Smooth muscle cell (in vitro differentiated cells): ENCODE results near the gene MAT1A. TPM values are rescaled to one million over a fixed set of nuclear protein-coding genes. Genes with fewer than 3 reads are reported as not detected.
"Not testable (repeated sequence)": the region's sequence is repeated elsewhere in the genome, so short reads cannot be mapped to it uniquely, and the experiment has no call there.

Experiments
- DNase-seq: peaks from one replicate; lab custom pipeline; 2025; ENCODE audit not compliant: unreplicated experiment; lab: John Stamatoyannopoulos, UW
- H2AFZ ChIP-seq: fragments of 200-600 bp; sonication (generic); 2 replicates; pipeline ENCODE4 v1.6.0; 2016; ENCODE audit warnings: antibody characterized with exemption, low read depth, mild to moderate bottlenecking
- H3F3A ChIP-seq: fragments of 200-600 bp; sonication (generic); 2 replicates; pipeline ENCODE4 v1.6.0; 2017; ENCODE audit warnings: antibody characterized with exemption, low read depth
- H3K27ac ChIP-seq: fragments of 200-600 bp; sonication (generic); 2 replicates; pipeline ENCODE4 v1.5.1; 2016; ENCODE audit warnings: low read depth, mild to moderate bottlenecking
- H3K27me3 ChIP-seq: fragments of 200-600 bp; sonication (generic); 2 replicates; pipeline ENCODE4 v1.6.1; 2016; ENCODE audit warnings: low read depth, mild to moderate bottlenecking
- H3K36me3 ChIP-seq: fragments of 200-600 bp; sonication (generic); 2 replicates; pipeline ENCODE4 v1.5.1; 2016; ENCODE audit warnings: low read depth
- H3K4me1 ChIP-seq: fragments of 200-600 bp; sonication (generic); 2 replicates; pipeline ENCODE4 v1.5.1; 2016; ENCODE audit warnings: low read depth
- H3K4me2 ChIP-seq: fragments of 200-600 bp; sonication (generic); 2 replicates; pipeline ENCODE4 v1.6.0; 2016; ENCODE audit warnings: mild to moderate bottlenecking
- H3K4me3 ChIP-seq: fragments of 200-600 bp; sonication (generic); 2 replicates; pipeline ENCODE4 v1.5.1; 2016; ENCODE audit warnings: mild to moderate bottlenecking
- H3K79me2 ChIP-seq: fragments of 200-600 bp; sonication (generic); 2 replicates; pipeline ENCODE4 v1.6.0; 2016; ENCODE audit warnings: low read depth, mild to moderate bottlenecking
- H3K9ac ChIP-seq: fragments of 200-600 bp; sonication (generic); 2 replicates; pipeline ENCODE4 v1.6.0; 2016; ENCODE audit warnings: low read depth
- H3K9me3 ChIP-seq: fragments of 200-600 bp; sonication (generic); replicated peaks from 2 replicates; pipeline ENCODE4 v1.5.1; 2016; ENCODE audit warnings: low read depth
- H4K20me1 ChIP-seq: fragments of 200-600 bp; sonication (generic); 2 replicates; pipeline ENCODE4 v1.6.0; 2016; ENCODE audit warnings: low read depth
- WGBS: methylation state at CpG from one replicate; pipeline ENCODE4 v1.1.7; 2016; ENCODE audit warnings: low lambda C conversion rate; 5-methylcytosine and 5-hydroxymethylcytosine counted together
- polyA plus RNA-seq: library from polyadenylated mRNA; unstranded; fragments of >200 nt; fragmentation: Nextera tagmentation; extraction: Ambion mirVana; gene quantifications from 2 replicates; pipeline ENCODE4 v1.2.1, GENCODE V29; 2016
- total RNA-seq: library from RNA; depleted of rRNA; stranded (reverse); fragments of >200 nt; gene quantifications from 2 replicates; pipeline ENCODE4 v1.2.3, GENCODE V29; 2014

Gene MAT1A
- total and polyA plus RNA-seq, 2 experiments from 2014 or later: 0.09 TPM; not detected in 1

- not testable (repeated sequence) for H2AFZ ChIP-seq, H3K4me3 ChIP-seq, DNase-seq, H3K27ac ChIP-seq, H3K4me1 ChIP-seq, H3K9ac ChIP-seq, H3K4me2 ChIP-seq, H3K36me3 ChIP-seq, H3K9me3 ChIP-seq, H3K27me3 ChIP-seq, H4K20me1 ChIP-seq, H3K79me2 ChIP-seq, H3F3A ChIP-seq
- WGBS: 62% methylated on average over 4 of the region's 4 CpGs
These were observed 47.1 kb downstream of the MAT1A start for GRCh38 chr10:80242341-80242740.

GRCh38 chr10:80236457-80236856 lies 53.0 kb downstream of the MAT1A start:
- H3F3A ChIP-seq, H3K4me3 ChIP-seq, H3K36me3 ChIP-seq, H2AFZ ChIP-seq, H3K4me2 ChIP-seq, H3K79me2 ChIP-seq, H3K4me1 ChIP-seq, DNase-seq, H3K27ac ChIP-seq, H4K20me1 ChIP-seq, H3K9me3 ChIP-seq, H3K9ac ChIP-seq, H3K27me3 ChIP-seq: not testable (repeated sequence)
- 91% methylated on average over 5 of the region's 5 CpGs for WGBS

- H3K36me3 ChIP-seq, H3K4me1 ChIP-seq, H3K9me3 ChIP-seq, H3F3A ChIP-seq, H3K4me3 ChIP-seq, H3K79me2 ChIP-seq, H3K27ac ChIP-seq, DNase-seq, H3K9ac ChIP-seq, H2AFZ ChIP-seq, H4K20me1 ChIP-seq, H3K27me3 ChIP-seq, H3K4me2 ChIP-seq: not testable (repeated sequence)
- 85% methylated on average over 11 of the region's 11 CpGs for WGBS
These were observed 54.9 kb downstream of the MAT1A start for GRCh38 chr10:80234331-80235235.

GRCh38 chr10:80233871-80234270 lies 55.6 kb downstream of the MAT1A start:
- H3K4me1 ChIP-seq, H3K27me3 ChIP-seq, H3K9ac ChIP-seq, DNase-seq, H4K20me1 ChIP-seq, H3K27ac ChIP-seq, H3K9me3 ChIP-seq, H3K4me2 ChIP-seq, H3K79me2 ChIP-seq, H2AFZ ChIP-seq, H3K36me3 ChIP-seq, H3F3A ChIP-seq, H3K4me3 ChIP-seq: not testable (repeated sequence)
- WGBS: 72% methylated on average over 1 of the region's 1 CpG

DNA sequence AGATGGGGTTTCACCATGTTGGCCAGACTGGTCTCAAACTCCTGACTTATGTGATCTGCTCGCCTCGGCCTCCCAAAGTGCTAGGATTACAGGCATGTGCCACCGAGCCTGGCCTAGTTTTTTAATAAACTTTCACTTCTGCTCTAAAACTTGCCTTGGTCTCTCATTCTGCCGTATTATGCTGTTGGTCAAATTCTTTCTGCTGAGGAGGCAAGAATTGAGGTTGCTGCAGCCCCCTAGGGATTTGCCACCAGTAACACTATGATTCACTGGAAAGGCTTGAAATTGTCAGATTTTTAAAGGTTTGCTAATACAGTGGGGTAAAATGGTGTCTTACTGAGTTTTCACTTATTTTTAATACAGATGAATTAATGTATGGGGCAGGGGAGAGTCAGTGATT lies 62.7 kb downstream of the MAT1A start:
- H3K36me3 ChIP-seq, H3K9ac ChIP-seq, H3K79me2 ChIP-seq, H3K27ac ChIP-seq, H2AFZ ChIP-seq, H3K9me3 ChIP-seq, H4K20me1 ChIP-seq, H3K4me3 ChIP-seq, H3F3A ChIP-seq, H3K4me2 ChIP-seq, H3K27me3 ChIP-seq, H3K4me1 ChIP-seq, DNase-seq: not testable (repeated sequence)
- 67% methylated on average over 4 of the region's 4 CpGs for WGBS

GRCh38 chr10:80223031-80223419 lies 66.4 kb downstream of the MAT1A start:
- H2AFZ ChIP-seq, H3K36me3 ChIP-seq, H3K4me2 ChIP-seq, H3K27me3 ChIP-seq, H4K20me1 ChIP-seq, H3K79me2 ChIP-seq, H3K9me3 ChIP-seq, DNase-seq, H3K4me3 ChIP-seq, H3K4me1 ChIP-seq, H3K9ac ChIP-seq, H3F3A ChIP-seq, H3K27ac ChIP-seq: not testable (repeated sequence)
- WGBS: 85% methylated on average over 2 of the region's 5 CpGs

Other genes with a start within 250 kb of the MAT1A start
- 42.1 and 49.5 TPM in 2 replicates for gene TMEM254, start 211.0 kb downstream of the MAT1A start, total RNA-seq
- gene TMEM254, start 211.0 kb downstream of the MAT1A start, polyA plus RNA-seq: 31.2 and 34.6 TPM in 2 replicates
- gene PLAC9, start 156.9 kb downstream of the MAT1A start, total RNA-seq: 1.5 TPM in 1 of 2 replicates, not detected in the other
- 14.6 and 23.7 TPM in 2 replicates for gene PLAC9, start 156.9 kb downstream of the MAT1A start, polyA plus RNA-seq
- 36.6 and 39.5 TPM in 2 replicates for gene ANXA11, start 84.1 kb downstream of the MAT1A start, total RNA-seq
- gene ANXA11, start 84.1 kb downstream of the MAT1A start, polyA plus RNA-seq: 93.4 and 101 TPM in 2 replicates
- not detected in 2 replicates for gene DYDC1, start 67.1 kb upstream of the MAT1A start, total RNA-seq
- not detected in 2 replicates for gene DYDC1, start 67.1 kb upstream of the MAT1A start, polyA plus RNA-seq
- not detected in 2 replicates for gene DYDC2, start 67.1 kb upstream of the MAT1A start, total RNA-seq
- not detected in 2 replicates for gene DYDC2, start 67.1 kb upstream of the MAT1A start, polyA plus RNA-seq
- 28.8 and 43.6 TPM in 2 replicates for gene PRXL2A, start 118.9 kb upstream of the MAT1A start, total RNA-seq
- gene PRXL2A, start 118.9 kb upstream of the MAT1A start, polyA plus RNA-seq: 80.0 and 82.0 TPM in 2 replicates
- 39.8 and 42.7 TPM in 2 replicates for gene TSPAN14, start 164.7 kb upstream of the MAT1A start, total RNA-seq
- 46.3 and 82.5 TPM in 2 replicates for gene TSPAN14, start 164.7 kb upstream of the MAT1A start, polyA plus RNA-seq
- 0.13 and 0.40 TPM in 2 replicates for gene SH2D4B, start 248.2 kb upstream of the MAT1A start, total RNA-seq
- gene SH2D4B, start 248.2 kb upstream of the MAT1A start, polyA plus RNA-seq: not detected in 2 replicates